ENCODE measurements around the gene MTSS2.

GRCh38 chr16:70695331-70696070 is 9.6 kb upstream of the MTSS2 start:
- TF ChIP-seq CTCF (IDR thresholded peaks at IDR 0.05) (no peak), POLR2A (IDR thresholded peaks at IDR 0.05; ENCODE audit: low read depth) (no peak)

Measured in esophagus muscularis mucosa (tissue), 3 donors.